RWPE2 (cell line): ENCODE data around the gene DHDDS.

Source experiments
- ATAC-seq: fragments of 200-7000 bp; cut with Tn5 transposase; 3 replicates; pipeline ENCODE4 v1.9.1; 2021; ENCODE audit warnings: low read depth
- DNase-seq: peaks from one replicate; pipeline ENCODE4 v3.0.0-alpha.2; 2020; ENCODE audit warnings: low spot score
- H3K27ac ChIP-seq: fragments of 450-650 bp; 2 replicates; pipeline ENCODE4 v1.5.1; 2017; ENCODE audit warnings: mild to moderate bottlenecking; ENCODE audit not compliant: poor library complexity, severe bottlenecking
- H3K27me3 ChIP-seq: fragments of 250-450 bp; sonication (Bioruptor Pico); 2 replicates; pipeline ENCODE4 v1.5.1; 2021; ENCODE audit warnings: mild to moderate bottlenecking, moderate library complexity; ENCODE audit not compliant: insufficient read depth, poor library complexity, severe bottlenecking
- H3K36me3 ChIP-seq: fragments of 250-450 bp; sonication (Bioruptor Pico); 2 replicates; pipeline ENCODE4 v1.5.1; 2020; ENCODE audit warnings: low read depth, mild to moderate bottlenecking, moderate library complexity
- H3K4me1 ChIP-seq: fragments of 250-450 bp; sonication (Bioruptor Pico); 2 replicates; pipeline ENCODE4 v1.5.1; 2021; ENCODE audit warnings: mild to moderate bottlenecking, moderate library complexity; ENCODE audit not compliant: insufficient read depth, poor library complexity, severe bottlenecking
- H3K4me3 ChIP-seq: fragments of 250-450 bp; sonication (Bioruptor Pico); 2 replicates; pipeline ENCODE4 v1.5.1; 2021; ENCODE audit warnings: mild to moderate bottlenecking, moderate library complexity; ENCODE audit not compliant: severe bottlenecking
- H3K9me3 ChIP-seq: fragments of 250-450 bp; sonication (Bioruptor Pico); 2 replicates; pipeline ENCODE4 v1.5.1; 2021; ENCODE audit warnings: mild to moderate bottlenecking, moderate library complexity; ENCODE audit not compliant: severe bottlenecking
- CTCF ChIP-seq: fragments of 450-650 bp; IDR thresholded peaks from one replicate; pipeline ENCODE4 v1.5.1; 2017; ENCODE audit warnings: mild to moderate bottlenecking, moderate library complexity; ENCODE audit not compliant: poor library complexity, severe bottlenecking

Gene DHDDS

GRCh38 chr1:26452459-26453183 is 20.5 kb downstream of the DHDDS start:
- TF ChIP-seq CTCF, result no peak
- ATAC-seq, result no peak
- H3K36me3 ChIP-seq, result peaks cover 43% of the 10 kb centered on the region
- H3K27me3 ChIP-seq, result no peaks in the 10 kb centered on the region
- no peaks in the 10 kb centered on the region for H3K9me3 ChIP-seq
- no peak overlapping the region for H3K4me3 ChIP-seq
- H3K27ac ChIP-seq, result no peak overlapping the region
- no peak for DNase-seq
- no peaks in the 10 kb centered on the region for H3K4me1 ChIP-seq

- H3K4me1 ChIP-seq, result no peaks in the 10 kb centered on the region
- ATAC-seq, result no peak
- no peak overlapping the region for H3K4me3 ChIP-seq
- H3K27ac ChIP-seq, result no peak overlapping the region
- no peaks in the 10 kb centered on the region for H3K9me3 ChIP-seq
- no peak for TF ChIP-seq CTCF
- peaks cover 55% of the 10 kb centered on the region for H3K36me3 ChIP-seq
- H3K27me3 ChIP-seq, result no peaks in the 10 kb centered on the region
- DNase-seq, result no peak
Measured at GRCh38 chr1:26459148-26459547, 27.0 kb downstream of the DHDDS start.

GRCh38 chr1:26459573-26460031 is 27.5 kb downstream of the DHDDS start:
- Histone ChIP-seq H3K36me3 (peaks cover 60% of the 10 kb centered on the region), H3K9me3 (no peaks in the 10 kb centered on the region), H3K27ac (no peak overlapping the region), H3K27me3 (no peaks in the 10 kb centered on the region), H3K4me3 (no peak overlapping the region), H3K4me1 (no peaks in the 10 kb centered on the region)
- no peak for TF ChIP-seq CTCF
- no peak for DNase-seq
- ATAC-seq, result no peak

- H3K27ac ChIP-seq, result peak overlapping the region; percentile 91
- H3K36me3 ChIP-seq, result peaks cover 42% of the 10 kb centered on the region
- H3K4me3 ChIP-seq, result no peak overlapping the region
- DNase-seq (no peak), ATAC-seq (no peak)
- TF ChIP-seq CTCF, result no peak
- no peaks in the 10 kb centered on the region for H3K9me3 ChIP-seq
- peaks cover 17% of the 10 kb centered on the region for H3K4me1 ChIP-seq
- no peaks in the 10 kb centered on the region for H3K27me3 ChIP-seq
Measured at GRCh38 chr1:26468911-26469310, 36.8 kb downstream of the DHDDS start.

GRCh38 chr1:26469558-26469957 is 37.4 kb downstream of the DHDDS start:
- H3K27me3 ChIP-seq, result no peaks in the 10 kb centered on the region
- TF ChIP-seq CTCF, result no peak
- no peaks in the 10 kb centered on the region for H3K9me3 ChIP-seq
- no peak overlapping the region for H3K4me3 ChIP-seq
- ATAC-seq, result no peak
- DNase-seq, result no peak
- peaks cover 43% of the 10 kb centered on the region for H3K36me3 ChIP-seq
- peak overlapping the region; percentile 91 for H3K27ac ChIP-seq
- H3K4me1 ChIP-seq, result peaks cover 18% of the 10 kb centered on the region
